ENCODE data around the gene CHRND.

Gene CHRND

GRCh38 chr2:232573042-232573441 is 47.1 kb downstream of the CHRND start:
- DNase-seq (ENCODE audit: low read depth in 2 of 2) = no peak

GRCh38 chr2:232573771-232574435 is 47.9 kb downstream of the CHRND start:
- DNase-seq (ENCODE audit: low read depth in 2 of 2) = no peak

GRCh38 chr2:232574674-232575403 is 48.9 kb downstream of the CHRND start:
- DNase-seq (ENCODE audit: low read depth in 2 of 2) = no peak

- no peak for DNase-seq (ENCODE audit: low read depth in 2 of 2)
These were observed 49.4 kb downstream of the CHRND start for GRCh38 chr2:232575404-232575746.

GRCh38 chr2:232576995-232577394 is 51.0 kb downstream of the CHRND start:
- no peak for DNase-seq (ENCODE audit: low read depth in 2 of 2)

- DNase-seq (ENCODE audit: low read depth in 2 of 2) = no peak
These were observed 51.9 kb downstream of the CHRND start for GRCh38 chr2:232577841-232578240.

GRCh38 chr2:232578626-232579025 is 52.7 kb downstream of the CHRND start:
- DNase-seq (ENCODE audit: low read depth in 2 of 2) = no peak

GRCh38 chr2:232580648-232580981 is 54.7 kb downstream of the CHRND start:
- no peak for DNase-seq (ENCODE audit: low read depth in 2 of 2)

- no peak for DNase-seq (ENCODE audit: low read depth in 2 of 2)
These were observed 55.8 kb downstream of the CHRND start for GRCh38 chr2:232581725-232582124.

GRCh38 chr2:232584238-232584637 is 58.3 kb downstream of the CHRND start:
- DNase-seq (ENCODE audit: low read depth in 2 of 2) = no peak

Data from stimulated activated CD4-positive, alpha-beta T cell treated with anti-CD3 and anti-CD28 coated beads, Interleukin-1b, Interleukin-23, amount 100 ng/mL, for 1 hour (primary cell).